HCT116 (cell line): ENCODE data around the gene FARP1. TPM values are rescaled to one million over a fixed set of nuclear protein-coding genes. Genes with fewer than 3 reads are reported as not detected.

Source experiments
- ATAC-seq: fragments of 200-7000 bp; cut with Tn5 transposase; 2 replicates; pipeline ENCODE4 v1.9.1; 2020; ENCODE audit warnings: mild to moderate bottlenecking, moderate library complexity
- BruUV-seq: library from RNA; stranded (reverse); fragments of 400-500 nt; replicated peaks from 2 replicates; lab custom pipeline; 2021; lab: Mats Ljungman, UMichigan
- CTCF ChIA-PET: fragments of 300-600 bp; sonication (Branson Sonifier 250); formaldehyde crosslinking; loops from one replicate; lab custom pipeline; 2021; ENCODE audit warnings: antibody characterized with exemption; lab: Charles Lee
- POLR2A ChIA-PET: fragments of 300-600, 350-600 bp; sonication (Branson Sonifier 250); formaldehyde crosslinking; loops from one replicate; lab custom pipeline; 2021; ENCODE audit warnings: antibody characterized with exemption; lab: Charles Lee
- RAD21 ChIA-PET, 2 experiments: fragments of 300-600 bp; sonication (Branson Sonifier 250); formaldehyde crosslinking; loops; one replicate each; lab custom pipeline; 2023; ENCODE audit warnings: low total read pairs in 2 of 2; ENCODE audit not compliant: uncharacterized antibody in 2 of 2, unreplicated experiment in 2 of 2, low non-redundant PET in 1 of 2; lab: Charles Lee
- DNase-seq: peaks from one replicate; pipeline ENCODE4 v3.0.0-alpha.2; 2010; ENCODE audit warnings: low read depth, low spot score
- H2AFZ ChIP-seq: fragments of 200-600 bp; shearing (Covaris generic), sonication (generic); 2 replicates; pipeline ENCODE4 v1.6.1; 2017; ENCODE audit warnings: low read depth, mixed run types, mixed read lengths, antibody characterized with exemption, low read length; ENCODE audit not compliant: poor library complexity, severe bottlenecking
- H3K27ac ChIP-seq: 2 replicates; pipeline ENCODE4 v1.5.1; 2012; ENCODE audit warnings: low read depth, low read length
- H3K27me3 ChIP-seq: fragments of 200-600 bp; sonication (generic); 2 replicates; pipeline ENCODE4 v1.6.1; 2016; ENCODE audit warnings: mixed run types, low read length, mixed read lengths; ENCODE audit not compliant: insufficient read depth
- H3K36me3 ChIP-seq, 2 experiments: fragments of 200-500 bp in 1 of 2; fragments of 200-600 bp in 1 of 2; sonication (Bioruptor generic) in 1 of 2; sonication (generic) in 1 of 2; 2 replicates each; pipeline versions ENCODE4 v1.5.1 to v1.6.1; 2014 to 2016; ENCODE audit warnings: low read length in 2 of 2, inconsistent platforms in 1 of 2, mixed read lengths in 1 of 2, mixed run types in 1 of 2; ENCODE audit not compliant: insufficient read depth in 2 of 2, control insufficient read depth in 1 of 2
- H3K4me1 ChIP-seq, 2 experiments: fragments of 200-600 bp in 1 of 2; sonication (generic) in 1 of 2; 2 replicates each; pipeline versions ENCODE4 v1.5.1 to v1.6.1; 2012 to 2017; ENCODE audit warnings: low read length in 2 of 2, inconsistent platforms in 1 of 2, mild to moderate bottlenecking in 1 of 2, mixed read lengths in 1 of 2, mixed run types in 1 of 2, moderate library complexity in 1 of 2; ENCODE audit not compliant: insufficient read depth in 2 of 2, control insufficient read depth in 1 of 2
- H3K4me2 ChIP-seq: fragments of 200-600 bp; sonication (generic); 2 replicates; pipeline ENCODE4 v1.6.1; 2017; ENCODE audit warnings: mixed run types, low read length, mixed read lengths
- H3K4me3 ChIP-seq, 2 experiments: fragments of 200-600 bp in 1 of 2; sonication (generic) in 1 of 2; replicated peaks in 1 of 2; 2 replicates each; pipeline ENCODE4 v1.5.1; 2011 to 2016; ENCODE audit warnings: low read length in 2 of 2, control low read depth in 1 of 2, low read depth in 1 of 2, mild to moderate bottlenecking in 1 of 2, mixed read lengths in 1 of 2, mixed run types in 1 of 2
- H3K79me2 ChIP-seq: fragments of 200-600 bp; sonication (generic); 2 replicates; pipeline ENCODE4 v1.6.1; 2017; ENCODE audit warnings: mild to moderate bottlenecking, mixed run types, low read length, moderate library complexity, mixed read lengths; ENCODE audit not compliant: insufficient read depth
- H3K9ac ChIP-seq: fragments of 200-600 bp; sonication (generic); 2 replicates; pipeline ENCODE4 v1.6.1; 2016; ENCODE audit warnings: low read length, mixed read lengths
- H3K9me2 ChIP-seq: fragments of 200-600 bp; sonication (generic), shearing (Covaris generic); 2 replicates; pipeline ENCODE4 v1.6.1; 2017; ENCODE audit warnings: mixed run types, mild to moderate bottlenecking, moderate library complexity; ENCODE audit not compliant: insufficient read depth
- H3K9me3 ChIP-seq, 2 experiments: fragments of 200-500 bp in 1 of 2; fragments of 200-600 bp in 1 of 2; sonication (Bioruptor generic) in 1 of 2; sonication (generic) in 1 of 2; 2 replicates each; pipeline ENCODE4 v1.6.1; 2014 to 2017; ENCODE audit warnings: low read length in 2 of 2, mixed read lengths in 2 of 2, inconsistent platforms in 1 of 2, low read depth in 1 of 2, mild to moderate bottlenecking in 1 of 2, mixed run types in 1 of 2, moderate library complexity in 1 of 2; ENCODE audit not compliant: control insufficient read depth in 1 of 2, insufficient read depth in 1 of 2
- H4K20me1 ChIP-seq: fragments of 200-600 bp; sonication (generic), shearing (Covaris generic); 2 replicates; pipeline ENCODE4 v1.6.1; 2017; ENCODE audit warnings: mixed run types, mild to moderate bottlenecking, moderate library complexity; ENCODE audit not compliant: insufficient read depth
- CEBPB ChIP-seq: IDR thresholded peaks from 2 replicates; pipeline ENCODE4 v1.6.1; 2012; ENCODE audit warnings: low read depth
- ELF1 ChIP-seq: IDR thresholded peaks from 2 replicates; pipeline ENCODE4 v1.6.1; 2012; ENCODE audit warnings: low read depth, borderline replicate concordance
- EZH2 ChIP-seq: fragments of 200-600 bp; sonication (generic); IDR thresholded peaks from 2 replicates; pipeline ENCODE4 v1.6.1; 2017; ENCODE audit warnings: antibody characterized with exemption, mixed run types
- FOSL1 ChIP-seq: IDR thresholded peaks from 2 replicates; pipeline ENCODE4 v1.6.1; 2012; ENCODE audit warnings: low read depth
- SIN3A ChIP-seq: IDR thresholded peaks from 2 replicates; pipeline ENCODE4 v1.6.1; 2012; ENCODE audit warnings: low read depth
- SP1 ChIP-seq: IDR thresholded peaks from 2 replicates; pipeline ENCODE4 v1.6.1; 2012; ENCODE audit warnings: low read depth
- SRF ChIP-seq: IDR thresholded peaks from 2 replicates; pipeline ENCODE4 v1.6.1; 2012; ENCODE audit warnings: low read depth
- TCF7L2 ChIP-seq: IDR thresholded peaks from 2 replicates; pipeline ENCODE4 v1.7.0; 2011; ENCODE audit warnings: borderline replicate concordance, inconsistent platforms; ENCODE audit not compliant: insufficient read depth, insufficient read length; ENCODE audit errors: extremely low read depth
- ZFX ChIP-seq: fragments of 450-650 bp; IDR thresholded peaks from 2 replicates; pipeline ENCODE4 v1.6.1; 2017
- intact Hi-C: fragments of 100-400 bp; cut with micrococcal nuclease; formaldehyde crosslinking; loops from 2 replicates; pipeline ENCODE4 v1.10.0; 2022
- total RNA-seq: library from RNA; stranded (reverse); gene quantifications from one replicate; pipeline ENCODE4 v1.2.1, GENCODE V29; 2021; ENCODE audit not compliant: unreplicated experiment
- TF ChIP-seq, protein P1 (sequence below): IDR thresholded peaks from 2 replicates; pipeline ENCODE4 v1.6.1; 2012
- TF ChIP-seq, protein P2 (sequence below), 3 experiments: fragments of 200-600 bp in 1 of 3; sonication (generic) in 1 of 3; IDR thresholded peaks in 2 of 3; conservative IDR thresholded peaks in 1 of 3; 2 replicates each; pipeline ENCODE4 v1.5.1; 2012 to 2017; ENCODE audit warnings: low read depth in 2 of 3, low read length in 2 of 3, antibody characterized with exemption in 1 of 3, borderline replicate concordance in 1 of 3, control low read depth in 1 of 3, mild to moderate bottlenecking in 1 of 3, mixed read lengths in 1 of 3, mixed run types in 1 of 3, moderate library complexity in 1 of 3; ENCODE audit not compliant: insufficient read depth in 1 of 3

The FARP1 gene
- total RNA-seq, 1 experiment from 2014 or later: 30.5 TPM

DNA sequence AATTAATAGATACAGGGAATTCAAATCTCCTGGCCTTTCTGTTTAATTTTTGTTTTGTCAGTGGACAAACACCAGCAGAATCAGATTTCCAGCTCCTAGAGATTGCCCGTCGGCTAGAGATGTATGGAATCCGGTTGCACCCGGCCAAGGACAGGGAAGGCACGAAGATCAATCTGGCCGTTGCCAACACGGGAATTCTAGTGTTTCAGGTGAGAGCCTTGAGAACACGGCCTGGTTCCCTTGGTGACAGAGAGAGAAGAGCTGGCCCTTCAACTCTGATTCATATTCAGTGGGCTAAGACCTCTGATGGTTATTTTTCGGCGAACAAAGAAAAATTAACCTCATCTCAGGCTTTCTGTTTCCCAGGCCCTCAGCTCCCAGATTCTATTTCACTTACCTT is 242.7 kb downstream of the FARP1 start:
- no peak overlapping the region for H3K27ac ChIP-seq
- H4K20me1 ChIP-seq: no peaks in the 10 kb centered on the region
- no peaks in the 10 kb centered on the region for H3K4me1 ChIP-seq
- DNase-seq: no peak
- no peak for TF ChIP-seq ZFX
- no peak for TF ChIP-seq CEBPB
- TF ChIP-seq, protein P1, sequence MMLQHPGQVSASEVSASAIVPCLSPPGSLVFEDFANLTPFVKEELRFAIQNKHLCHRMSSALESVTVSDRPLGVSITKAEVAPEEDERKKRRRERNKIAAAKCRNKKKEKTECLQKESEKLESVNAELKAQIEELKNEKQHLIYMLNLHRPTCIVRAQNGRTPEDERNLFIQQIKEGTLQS: no peak
- TF ChIP-seq, protein P2, sequence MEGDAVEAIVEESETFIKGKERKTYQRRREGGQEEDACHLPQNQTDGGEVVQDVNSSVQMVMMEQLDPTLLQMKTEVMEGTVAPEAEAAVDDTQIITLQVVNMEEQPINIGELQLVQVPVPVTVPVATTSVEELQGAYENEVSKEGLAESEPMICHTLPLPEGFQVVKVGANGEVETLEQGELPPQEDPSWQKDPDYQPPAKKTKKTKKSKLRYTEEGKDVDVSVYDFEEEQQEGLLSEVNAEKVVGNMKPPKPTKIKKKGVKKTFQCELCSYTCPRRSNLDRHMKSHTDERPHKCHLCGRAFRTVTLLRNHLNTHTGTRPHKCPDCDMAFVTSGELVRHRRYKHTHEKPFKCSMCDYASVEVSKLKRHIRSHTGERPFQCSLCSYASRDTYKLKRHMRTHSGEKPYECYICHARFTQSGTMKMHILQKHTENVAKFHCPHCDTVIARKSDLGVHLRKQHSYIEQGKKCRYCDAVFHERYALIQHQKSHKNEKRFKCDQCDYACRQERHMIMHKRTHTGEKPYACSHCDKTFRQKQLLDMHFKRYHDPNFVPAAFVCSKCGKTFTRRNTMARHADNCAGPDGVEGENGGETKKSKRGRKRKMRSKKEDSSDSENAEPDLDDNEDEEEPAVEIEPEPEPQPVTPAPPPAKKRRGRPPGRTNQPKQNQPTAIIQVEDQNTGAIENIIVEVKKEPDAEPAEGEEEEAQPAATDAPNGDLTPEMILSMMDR (IDR thresholded peaks at IDR 0.05 in 2 of 3, conservative IDR thresholded peaks at IDR 0.05 in 1 of 3; ENCODE audit: borderline replicate concordance in 1 of 3, insufficient read depth in 1 of 3, low read depth in 2 of 3, low read length in 2 of 3): no peak
- no peak for TF ChIP-seq SRF
- no peak for TF ChIP-seq ELF1
- TF ChIP-seq FOSL1: no peak
- TF ChIP-seq SIN3A: no peak
- no peak for TF ChIP-seq EZH2
- no peak for TF ChIP-seq SP1
- CTCF ChIA-PET: no interaction called here
- H3K9me2 ChIP-seq: no peaks in the 10 kb centered on the region
- ATAC-seq: no peak
- no peak overlapping the region for H3K4me2 ChIP-seq
- intact Hi-C loops: no loop called here
- H3K36me3 ChIP-seq: no peaks in the 10 kb centered on the region
- no peaks in the 10 kb centered on the region for H3K27me3 ChIP-seq
- H2AFZ ChIP-seq: no peak overlapping the region
- no TSS peak for BruUV-seq
- no peaks in the 10 kb centered on the region for H3K79me2 ChIP-seq
- POLR2A ChIA-PET: no interaction called here
- RAD21 ChIA-PET: no interaction called here
- no peak overlapping the region for H3K9ac ChIP-seq
- no peaks in the 10 kb centered on the region for H3K9me3 ChIP-seq
- H3K4me3 ChIP-seq: no peak overlapping the region

DNA sequence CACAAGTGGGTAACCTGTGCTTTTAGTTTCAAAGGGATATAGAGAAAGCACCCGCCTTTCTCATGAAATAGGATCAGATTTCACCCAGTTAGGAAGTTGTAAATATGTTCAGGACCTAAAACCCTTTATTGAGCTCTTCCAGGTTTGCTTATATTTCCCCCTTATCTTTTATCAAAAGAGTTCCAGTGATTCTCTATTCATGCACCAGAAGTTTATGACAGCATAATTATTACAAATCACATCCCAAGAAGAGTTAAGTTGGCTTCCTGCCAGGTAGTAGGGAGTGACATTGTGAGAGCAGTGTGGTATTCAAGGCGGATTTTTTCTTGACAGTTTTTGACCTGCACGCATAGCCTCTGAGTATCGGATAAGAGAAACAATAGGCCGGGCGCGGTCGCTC is 243.7 kb downstream of the FARP1 start:
- no peak for TF ChIP-seq EZH2
- TF ChIP-seq TCF7L2: no peak
- no peak for ATAC-seq
- Histone ChIP-seq H4K20me1 (no peaks in the 10 kb centered on the region), H3K9ac (no peak overlapping the region), H2AFZ (no peak overlapping the region), H3K4me2 (no peak overlapping the region), H3K4me1 (no peaks in the 10 kb centered on the region), H3K9me2 (no peaks in the 10 kb centered on the region), H3K27me3 (no peaks in the 10 kb centered on the region), H3K27ac (no peak overlapping the region), H3K79me2 (no peaks in the 10 kb centered on the region), H3K9me3 (no peaks in the 10 kb centered on the region), H3K36me3 (no peaks in the 10 kb centered on the region), H3K4me3 (no peak overlapping the region)
- BruUV-seq: no TSS peak
- ChIA-PET RAD21 (no interaction called here), CTCF (no interaction called here), POLR2A (no interaction called here)
- intact Hi-C loops: no loop called here
- no peak for DNase-seq
